GM12873 (cell line): Measurements from ENCODE around the gene PVALB.

Experiments
- CTCF ChIP-seq: IDR thresholded peaks from 2 replicates; pipeline ENCODE4 v1.5.1; 2012; ENCODE audit warnings: low read depth, mild to moderate bottlenecking, moderate library complexity, low read length, control low read depth; ENCODE audit not compliant: insufficient read depth; ENCODE audit errors: missing control alignments

Gene PVALB

GRCh38 chr22:36830601-36831000 is 13.8 kb upstream of the PVALB start:
- no peak for TF ChIP-seq CTCF

GRCh38 chr22:36829370-36830002 is 12.7 kb upstream of the PVALB start:
- TF ChIP-seq CTCF = no peak

DNA sequence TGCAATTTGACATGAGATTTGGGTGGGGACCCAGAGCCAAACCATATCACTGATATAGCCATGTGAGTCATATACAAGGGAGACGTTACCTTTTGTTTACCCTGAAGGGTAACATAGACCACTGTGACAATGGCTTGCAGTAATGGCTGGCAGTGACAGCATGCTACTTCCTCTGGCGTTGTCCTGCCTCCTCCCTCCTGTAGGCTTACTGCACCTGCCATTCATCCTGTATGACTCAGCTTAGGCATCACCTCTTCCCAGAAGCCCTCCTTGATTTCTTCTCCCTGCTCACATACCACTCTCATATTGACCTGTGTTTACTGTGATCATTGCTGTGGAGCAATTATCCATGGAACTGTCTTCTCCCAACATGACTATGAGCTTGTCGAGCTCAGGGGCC is 12.0 kb upstream of the PVALB start:
- TF ChIP-seq CTCF = no peak

DNA sequence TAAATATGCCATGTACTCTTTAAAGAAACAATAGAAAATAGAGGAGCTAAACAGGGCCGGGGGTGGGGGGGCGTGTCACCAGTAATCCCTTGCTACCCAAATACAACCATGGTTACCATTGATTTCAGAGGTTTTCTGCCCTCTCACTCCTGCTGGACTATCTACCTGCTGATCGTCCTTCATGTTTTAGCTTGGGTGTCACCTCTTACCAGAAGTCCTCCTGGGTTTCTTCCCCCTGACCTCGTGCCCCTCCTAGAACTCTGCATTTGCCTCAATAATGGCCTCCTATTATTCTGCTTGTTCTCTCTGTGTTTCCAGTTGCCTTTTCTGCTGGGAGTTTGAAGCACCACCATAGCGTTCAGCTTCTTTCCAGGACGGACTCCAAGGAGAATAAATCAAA is 9.4 kb upstream of the PVALB start:
- no peak for TF ChIP-seq CTCF

GRCh38 chr22:36824655-36825054 is 7.8 kb upstream of the PVALB start:
- TF ChIP-seq CTCF = no peak

DNA sequence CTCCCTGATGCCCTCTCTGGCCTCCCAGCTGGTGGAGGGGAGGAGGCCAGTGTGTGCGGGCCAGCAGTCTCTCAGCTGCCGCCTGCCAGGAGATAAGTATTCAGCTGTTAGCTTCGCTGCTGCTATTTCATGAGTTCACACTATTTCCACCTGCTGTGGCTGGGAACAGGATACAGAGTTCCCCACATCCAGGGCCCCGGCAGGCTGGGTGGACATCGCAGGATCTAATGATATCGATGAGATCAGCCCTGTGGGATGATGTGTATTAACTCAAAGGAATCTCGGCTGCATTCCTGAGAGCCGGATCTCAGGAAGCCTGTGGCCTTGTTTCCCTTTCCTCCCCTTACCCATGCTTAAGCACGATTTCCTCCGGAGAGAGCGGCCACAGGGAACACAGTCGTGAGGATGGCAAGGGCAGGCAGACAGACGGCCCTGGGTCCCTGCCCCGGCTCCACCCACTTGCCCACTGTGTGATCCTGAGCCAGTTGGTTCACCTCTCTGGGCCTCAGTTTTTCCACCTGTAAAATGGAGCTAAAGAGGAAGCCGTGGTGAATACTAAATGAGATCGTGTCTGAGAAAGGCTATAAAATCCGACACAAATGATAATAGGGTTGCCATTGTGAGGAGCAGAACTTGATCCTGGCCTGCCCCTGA is 6.5 kb upstream of the PVALB start:
- TF ChIP-seq CTCF = no peak

- no peak for TF ChIP-seq CTCF
Measured at GRCh38 chr22:36822581-36822980, 5.7 kb upstream of the PVALB start.
